ENCODE results near the gene RHEBL1.

The RHEBL1 gene

GRCh38 chr12:49088150-49088931 lies 18.6 kb upstream of the RHEBL1 start (continued):
- 0 out of 2 replicates have a peak, but pooled peaks have one; percentile 4 for TF ChIP-seq IKZF3 (tag by site-specific recombination; IDR thresholded peaks at IDR 0.05)
- TF ChIP-seq ZNF248 (tag by site-specific recombination; IDR thresholded peaks at IDR 0.05): no peak
- no peak; the same call in 1 of the 2 replicates for TF ChIP-seq ZNF558 (tag by site-specific recombination; IDR thresholded peaks at IDR 0.05)
- TF ChIP-seq WT1 (tag by site-specific recombination; IDR thresholded peaks at IDR 0.05): 0 out of 2 replicates have a peak, but pooled peaks have one; percentile 27
- peak; percentile 97 for TF ChIP-seq ZBTB17 (tag by site-specific recombination; IDR thresholded peaks at IDR 0.05)
- no peak for TF ChIP-seq ZNF148 (tag by site-specific recombination; IDR thresholded peaks at IDR 0.05; ENCODE audit: borderline replicate concordance)
- TF ChIP-seq ZNF266 (tag by site-specific recombination; IDR thresholded peaks at IDR 0.05; ENCODE audit: low read depth): no peak
- no peak for TF ChIP-seq ZNF704 (tag by site-specific recombination; IDR thresholded peaks at IDR 0.05)
- no peak for TF ChIP-seq ZBTB21 (tag by site-specific recombination; IDR thresholded peaks at IDR 0.05)
- TF ChIP-seq ZNF692 (tag by site-specific recombination; IDR thresholded peaks at IDR 0.05): peak; percentile 74
- peak; percentile 6; the same call in 1 of the 2 replicates for TF ChIP-seq ZBTB10 (tag by site-specific recombination; IDR thresholded peaks at IDR 0.05)
- no peak for TF ChIP-seq MZF1 (tag by site-specific recombination; IDR thresholded peaks at IDR 0.05; ENCODE audit: borderline replicate concordance)
- TF ChIP-seq ZNF423 (tag by site-specific recombination; IDR thresholded peaks at IDR 0.05): peak; percentile 88
- no peak for TF ChIP-seq FEZF1 (tag by site-specific recombination; IDR thresholded peaks at IDR 0.05)
- TF ChIP-seq ZNF2 (tag by site-specific recombination; IDR thresholded peaks at IDR 0.05): peak; percentile 89
- no peak for TF ChIP-seq ZNF549 (tag by site-specific recombination; IDR thresholded peaks at IDR 0.05)
- peak; percentile 79 for TF ChIP-seq ZBTB48 (tag by site-specific recombination; IDR thresholded peaks at IDR 0.05)
- TF ChIP-seq PRDM1 (tag by site-specific recombination; IDR thresholded peaks at IDR 0.05): no peak
- TF ChIP-seq TRIM28 (IDR thresholded peaks at IDR 0.05; ENCODE audit: borderline replicate concordance, low read length): peak; percentile 74; the same call in 1 of the 2 replicates
- peak; percentile 87 for TF ChIP-seq HIC1 (tag by site-specific recombination; IDR thresholded peaks at IDR 0.05)
- TF ChIP-seq ZSCAN16 (tag by site-specific recombination; IDR thresholded peaks at IDR 0.05): no peak
- peak; percentile 40; the same call in 1 of the 2 replicates for TF ChIP-seq SP3 (tag by site-specific recombination; IDR thresholded peaks at IDR 0.05)
- peak; percentile 94 for TF ChIP-seq PRDM10 (tag by site-specific recombination; IDR thresholded peaks at IDR 0.05)
- no peak for TF ChIP-seq ZSCAN23 (tag by site-specific recombination; IDR thresholded peaks at IDR 0.05)
- no peak for TF ChIP-seq GLI2 (tag by site-specific recombination; IDR thresholded peaks at IDR 0.05; ENCODE audit: borderline replicate concordance, low read depth)
